HEK293 (cell line): ENCODE measurements around the gene CLDN6.

Experiments used
- CTCF ChIA-PET: fragments of 350-600 bp; formaldehyde crosslinking; extraction: SDS; loops from one replicate; lab custom pipeline; 2021; ENCODE audit warnings: antibody characterized with exemption; lab: Yijun Ruan, JAX
- POLR2A ChIA-PET: fragments of 300-600 bp; formaldehyde crosslinking; extraction: SDS; loops from one replicate; lab custom pipeline; 2020; ENCODE audit warnings: antibody characterized with exemption, inconsistent platforms; lab: Yijun Ruan, JAX
- H3K27ac ChIP-seq: fragments of 200-500 bp; sonication (Bioruptor generic); 2 replicates; pipeline ENCODE4 v1.5.1; 2014; ENCODE audit warnings: low read depth, low read length, control low read depth, inconsistent platforms; ENCODE audit errors: extremely low read depth
- H3K36me3 ChIP-seq, 2 experiments: fragments of 200-500 bp in 1 of 2; sonication (Bioruptor generic) in 1 of 2; 1 replicate in 1 of 2; 2 replicates in 1 of 2; pipeline ENCODE4 v1.5.1; 2014 to 2017; ENCODE audit warnings: inconsistent platforms in 2 of 2, low read length in 2 of 2; ENCODE audit not compliant: control insufficient read depth in 2 of 2, insufficient read depth in 1 of 2
- H3K4me1 ChIP-seq: fragments of 200-500 bp; sonication (Bioruptor generic); 2 replicates; pipeline ENCODE4 v1.5.1; 2014; ENCODE audit warnings: mild to moderate bottlenecking, low read length, inconsistent platforms; ENCODE audit not compliant: control insufficient read depth, insufficient read depth
- H3K4me3 ChIP-seq: 2 replicates; pipeline ENCODE4 v1.5.1; 2011; ENCODE audit warnings: low read depth, mild to moderate bottlenecking, control low read depth, low read length, moderate library complexity
- H3K9me3 ChIP-seq: fragments of 200-500 bp; sonication (Bioruptor generic); 2 replicates; pipeline ENCODE4 v1.5.1; 2014; ENCODE audit warnings: low read depth, low read length, inconsistent platforms; ENCODE audit not compliant: control insufficient read depth, insufficient read depth
- ATF2 ChIP-seq: fragments of 450-650 bp; formaldehyde crosslinking; IDR thresholded peaks from 2 replicates; pipeline ENCODE4 v1.5.1; 2016; ENCODE audit warnings: missing biosample characterization, missing genetic modification characterization, low read depth
- BCL11B ChIP-seq: fragments of 450-650 bp; formaldehyde crosslinking; IDR thresholded peaks from 2 replicates; pipeline ENCODE4 v1.5.1; 2016; ENCODE audit warnings: low read depth, missing biosample characterization, missing genetic modification characterization
- GFI1B ChIP-seq: fragments of 450-650 bp; formaldehyde crosslinking; IDR thresholded peaks from 2 replicates; pipeline ENCODE4 v1.5.1; 2016; ENCODE audit warnings: missing biosample characterization, missing genetic modification characterization
- HOXC10 ChIP-seq: sonication (generic); formaldehyde crosslinking; IDR thresholded peaks from 2 replicates; pipeline ENCODE4 v1.8.1; 2023; ENCODE audit warnings: mild to moderate bottlenecking, missing genetic modification reagents
- KLF1 ChIP-seq: fragments of 450-650 bp; formaldehyde crosslinking; IDR thresholded peaks from 2 replicates; pipeline ENCODE4 v1.5.1; 2016; ENCODE audit warnings: missing biosample characterization, missing genetic modification characterization
- KLF9 ChIP-seq: fragments of 450-650 bp; formaldehyde crosslinking; IDR thresholded peaks from 2 replicates; pipeline ENCODE4 v1.5.1; 2016; ENCODE audit warnings: missing biosample characterization, missing genetic modification characterization, low read depth
- PATZ1 ChIP-seq: fragments of 450-650 bp; formaldehyde crosslinking; IDR thresholded peaks from 2 replicates; pipeline ENCODE4 v1.5.1; 2016; ENCODE audit warnings: missing biosample characterization, missing genetic modification characterization
- TRIM28 ChIP-seq: IDR thresholded peaks from 2 replicates; pipeline ENCODE4 v1.6.1; 2011; ENCODE audit warnings: low read length, control low read depth, borderline replicate concordance
- ZBTB48 ChIP-seq: fragments of 450-650 bp; formaldehyde crosslinking; IDR thresholded peaks from 2 replicates; pipeline ENCODE4 v1.5.1; 2016; ENCODE audit warnings: missing biosample characterization, missing genetic modification characterization
- ZBTB6 ChIP-seq: fragments of 450-650 bp; formaldehyde crosslinking; IDR thresholded peaks from 2 replicates; pipeline ENCODE4 v1.5.1; 2017; ENCODE audit warnings: missing biosample characterization, missing genetic modification characterization
- ZBTB7A ChIP-seq: fragments of 450-650 bp; formaldehyde crosslinking; IDR thresholded peaks from 2 replicates; pipeline ENCODE4 v1.5.1; 2016; ENCODE audit warnings: low read depth, missing biosample characterization, missing genetic modification characterization
- ZNF16 ChIP-seq: fragments of 450-650 bp; formaldehyde crosslinking; IDR thresholded peaks from 2 replicates; pipeline ENCODE4 v1.5.1; 2016; ENCODE audit warnings: low read depth, missing biosample characterization, missing genetic modification characterization
- ZNF23 ChIP-seq: fragments of 450-650 bp; formaldehyde crosslinking; IDR thresholded peaks from 2 replicates; pipeline ENCODE4 v1.5.1; 2016; ENCODE audit warnings: missing biosample characterization, missing genetic modification characterization, borderline replicate concordance
- ZNF404 ChIP-seq: fragments of 450-650 bp; formaldehyde crosslinking; IDR thresholded peaks from 2 replicates; pipeline ENCODE4 v1.5.1; 2017; ENCODE audit warnings: missing biosample characterization, missing genetic modification characterization
- ZNF416 ChIP-seq: fragments of 450-650 bp; formaldehyde crosslinking; IDR thresholded peaks from 2 replicates; pipeline ENCODE4 v1.5.1; 2016; ENCODE audit warnings: missing biosample characterization, missing genetic modification characterization
- ZNF654 ChIP-seq: fragments of 450-650 bp; formaldehyde crosslinking; IDR thresholded peaks from 2 replicates; pipeline ENCODE4 v1.5.1; 2016; ENCODE audit warnings: low read depth, missing biosample characterization, missing genetic modification characterization
- ZNF707 ChIP-seq: fragments of 450-650 bp; formaldehyde crosslinking; IDR thresholded peaks from 2 replicates; pipeline ENCODE4 v1.5.1; 2016; ENCODE audit warnings: missing biosample characterization, missing genetic modification characterization
- ZNF843 ChIP-seq: fragments of 450-650 bp; formaldehyde crosslinking; IDR thresholded peaks from 2 replicates; pipeline ENCODE4 v1.5.1; 2016; ENCODE audit warnings: missing biosample characterization, missing genetic modification characterization
- TF ChIP-seq, protein P1 (sequence below): fragments of 450-650 bp; formaldehyde crosslinking; IDR thresholded peaks from 2 replicates; pipeline ENCODE4 v1.5.1; 2016; ENCODE audit warnings: missing biosample characterization, missing genetic modification characterization
- TF ChIP-seq, protein P2 (sequence below): fragments of 450-650 bp; formaldehyde crosslinking; IDR thresholded peaks from 2 replicates; pipeline ENCODE4 v1.5.1; 2016; ENCODE audit warnings: missing biosample characterization, missing genetic modification characterization, borderline replicate concordance

CLDN6 gene

GRCh38 chr16:2987833-2988232 is 30.1 kb downstream of the CLDN6 start (continued):
- TF ChIP-seq, protein P1, sequence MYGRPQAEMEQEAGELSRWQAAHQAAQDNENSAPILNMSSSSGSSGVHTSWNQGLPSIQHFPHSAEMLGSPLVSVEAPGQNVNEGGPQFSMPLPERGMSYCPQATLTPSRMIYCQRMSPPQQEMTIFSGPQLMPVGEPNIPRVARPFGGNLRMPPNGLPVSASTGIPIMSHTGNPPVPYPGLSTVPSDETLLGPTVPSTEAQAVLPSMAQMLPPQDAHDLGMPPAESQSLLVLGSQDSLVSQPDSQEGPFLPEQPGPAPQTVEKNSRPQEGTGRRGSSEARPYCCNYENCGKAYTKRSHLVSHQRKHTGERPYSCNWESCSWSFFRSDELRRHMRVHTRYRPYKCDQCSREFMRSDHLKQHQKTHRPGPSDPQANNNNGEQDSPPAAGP, result peak; percentile 76; the same call in 1 of the 2 replicates
- TF ChIP-seq ZNF654, result no peak
- peak; percentile 99 for TF ChIP-seq KLF1 (tag by site-specific recombination)
- no peak for TF ChIP-seq KLF9 (tag by site-specific recombination)
- TF ChIP-seq PATZ1 (tag by site-specific recombination), result peak; percentile 85
- peak; percentile 54; the same call in 1 of the 2 replicates for TF ChIP-seq ZBTB48 (tag by site-specific recombination)
- no peak for TF ChIP-seq HOXC10 (CRISPR knock-in tag)

GRCh38 chr16:2987286-2987685 is 30.7 kb downstream of the CLDN6 start:
- Histone ChIP-seq H3K27ac (no peak overlapping the region), H3K36me3 (no peaks in the 10 kb centered on the region), H3K4me3 (no peak overlapping the region), H3K4me1 (no peaks in the 10 kb centered on the region; the same call in 1 of the 2 replicates), H3K9me3 (no peaks in the 10 kb centered on the region)
- ChIA-PET POLR2A (interaction anchor here (1.1 kb wide), 1 partner anchor 42 kb away, joined by 9 read pairs; no protein-coding TSS in a partner anchor), CTCF (interaction anchor here (0.8 to 1.0 kb wide), 3 partner anchors 25 to 60 kb away, joined by 3 to 7 read pairs (median 3); no protein-coding TSS in a partner anchor)
- TF ChIP-seq TRIM28, result no peak
- no peak for TF ChIP-seq ZNF416 (tag by site-specific recombination)
- TF ChIP-seq GFI1B (tag by site-specific recombination), result no peak
- no peak for TF ChIP-seq ATF2 (tag by site-specific recombination)
- no peak for TF ChIP-seq ZNF16 (tag by site-specific recombination)
- TF ChIP-seq, protein P2, sequence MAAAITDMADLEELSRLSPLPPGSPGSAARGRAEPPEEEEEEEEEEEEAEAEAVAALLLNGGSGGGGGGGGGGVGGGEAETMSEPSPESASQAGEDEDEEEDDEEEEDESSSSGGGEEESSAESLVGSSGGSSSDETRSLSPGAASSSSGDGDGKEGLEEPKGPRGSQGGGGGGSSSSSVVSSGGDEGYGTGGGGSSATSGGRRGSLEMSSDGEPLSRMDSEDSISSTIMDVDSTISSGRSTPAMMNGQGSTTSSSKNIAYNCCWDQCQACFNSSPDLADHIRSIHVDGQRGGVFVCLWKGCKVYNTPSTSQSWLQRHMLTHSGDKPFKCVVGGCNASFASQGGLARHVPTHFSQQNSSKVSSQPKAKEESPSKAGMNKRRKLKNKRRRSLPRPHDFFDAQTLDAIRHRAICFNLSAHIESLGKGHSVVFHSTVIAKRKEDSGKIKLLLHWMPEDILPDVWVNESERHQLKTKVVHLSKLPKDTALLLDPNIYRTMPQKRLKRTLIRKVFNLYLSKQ (tag by site-specific recombination), result no peak
- TF ChIP-seq ZNF843 (tag by site-specific recombination), result no peak
- TF ChIP-seq ZBTB6 (tag by site-specific recombination), result no peak
- no peak for TF ChIP-seq ZNF404
- no peak for TF ChIP-seq ZBTB7A (tag by site-specific recombination)
- no peak for TF ChIP-seq ZNF23 (tag by site-specific recombination)
- no peak for TF ChIP-seq ZNF707 (tag by site-specific recombination)
- no peak for TF ChIP-seq BCL11B
